ENCODE measurements around the gene VPS11. TPM values are rescaled to one million over a fixed set of nuclear protein-coding genes. Genes with fewer than 3 reads are reported as not detected.

The VPS11 gene
- total and polyA plus RNA-seq, 2 experiments from 2014 or later = 11.5 to 13.4 TPM

DNA sequence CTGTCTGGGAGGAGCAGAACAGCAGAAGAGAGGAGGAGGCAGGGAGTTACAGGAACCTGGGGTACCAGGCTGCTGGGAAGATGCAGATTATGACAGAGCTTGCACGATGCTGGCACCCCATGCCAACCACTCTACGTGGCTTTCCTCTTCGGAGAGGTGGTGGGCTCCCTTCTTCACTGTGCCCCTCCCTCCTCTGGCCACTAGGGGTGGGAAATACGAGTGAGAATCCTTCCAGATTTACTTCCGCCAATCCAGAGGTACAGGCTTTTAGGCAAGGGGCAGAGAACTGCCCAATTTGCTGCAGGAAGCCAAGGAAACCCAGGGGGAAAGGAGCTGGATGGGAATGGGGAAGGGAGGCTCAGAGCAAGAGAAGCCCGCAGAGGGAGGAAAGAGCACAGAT, 22.9 kb upstream of the VPS11 start:
- Histone ChIP-seq H4K20me1 (replicated peaks; ENCODE audit: insufficient read depth) (peaks cover under 1% of the 10 kb centered on the region; the same call in 1 of the 2 replicates), H3F3A (replicated peaks; ENCODE audit: low read depth) (peaks cover 6% of the 10 kb centered on the region; the same call in 1 of the 2 replicates), H3K4me3 (no peak overlapping the region), H3K4me2 (no peak overlapping the region; the same call in 1 of the 2 replicates), H3K27ac (ENCODE audit: low read depth) (peak overlapping the region; percentile 75), H3K79me2 (replicated peaks; ENCODE audit: insufficient read depth) (no peaks in the 10 kb centered on the region), H3K4me1 (ENCODE audit: insufficient read depth) (peaks cover 21% of the 10 kb centered on the region), H2AFZ (no peak overlapping the region), H3K36me3 (ENCODE audit: insufficient read depth) (peaks cover 18% of the 10 kb centered on the region), H3K9me2 (ENCODE audit: insufficient read depth) (no peaks in the 10 kb centered on the region), H3K27me3 (ENCODE audit: insufficient read depth) (no peaks in the 10 kb centered on the region)
- ATAC-seq (peak; percentile 81), DNase-seq (ENCODE audit: low spot score) (peak; percentile 68)
- Mint-ChIP-seq H3K9me3 (no peaks in the 10 kb centered on the region), H3K4me3 (peak overlapping the region; percentile 11; the same call in 1 of the 3 replicates), H3K36me3 (ENCODE audit: low read depth) (peaks cover 54% of the 10 kb centered on the region), H3K4me1 (peaks cover 18% of the 10 kb centered on the region; the same call in 2 of the 3 replicates), H3K27ac (no peak overlapping the region), H3K27me3 (ENCODE audit: insufficient read depth, low read depth, poor library complexity) (peaks cover 5% of the 10 kb centered on the region)
- no peak for TF ChIP-seq NANOG (IDR thresholded peaks at IDR 0.05; ENCODE audit: borderline replicate concordance)
- TF ChIP-seq, protein P1, sequence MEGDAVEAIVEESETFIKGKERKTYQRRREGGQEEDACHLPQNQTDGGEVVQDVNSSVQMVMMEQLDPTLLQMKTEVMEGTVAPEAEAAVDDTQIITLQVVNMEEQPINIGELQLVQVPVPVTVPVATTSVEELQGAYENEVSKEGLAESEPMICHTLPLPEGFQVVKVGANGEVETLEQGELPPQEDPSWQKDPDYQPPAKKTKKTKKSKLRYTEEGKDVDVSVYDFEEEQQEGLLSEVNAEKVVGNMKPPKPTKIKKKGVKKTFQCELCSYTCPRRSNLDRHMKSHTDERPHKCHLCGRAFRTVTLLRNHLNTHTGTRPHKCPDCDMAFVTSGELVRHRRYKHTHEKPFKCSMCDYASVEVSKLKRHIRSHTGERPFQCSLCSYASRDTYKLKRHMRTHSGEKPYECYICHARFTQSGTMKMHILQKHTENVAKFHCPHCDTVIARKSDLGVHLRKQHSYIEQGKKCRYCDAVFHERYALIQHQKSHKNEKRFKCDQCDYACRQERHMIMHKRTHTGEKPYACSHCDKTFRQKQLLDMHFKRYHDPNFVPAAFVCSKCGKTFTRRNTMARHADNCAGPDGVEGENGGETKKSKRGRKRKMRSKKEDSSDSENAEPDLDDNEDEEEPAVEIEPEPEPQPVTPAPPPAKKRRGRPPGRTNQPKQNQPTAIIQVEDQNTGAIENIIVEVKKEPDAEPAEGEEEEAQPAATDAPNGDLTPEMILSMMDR (conservative IDR thresholded peaks at IDR 0.05; ENCODE audit: low read depth in 2 of 2) = peak; percentile 42 to 50
- no peak for TF ChIP-seq STAT1 (IDR thresholded peaks at IDR 0.05; ENCODE audit: unreplicated experiment)
- TF ChIP-seq ZNF114 (CRISPR knock-in tag; IDR thresholded peaks at IDR 0.05) = no peak
- no peak for TF ChIP-seq JUNB (IDR thresholded peaks at IDR 0.05; ENCODE audit: unreplicated experiment)
- TF ChIP-seq CREB1 (CRISPR knock-in tag; IDR thresholded peaks at IDR 0.05; ENCODE audit: low read depth) = no peak
- TF ChIP-seq POLR2AphosphoS5 (IDR thresholded peaks at IDR 0.05; ENCODE audit: low read depth) = no peak
- TF ChIP-seq EZH2phosphoT487 (IDR thresholded peaks at IDR 0.05; ENCODE audit: unreplicated experiment) = no peak
- no peak for TF ChIP-seq ZNF331 (CRISPR knock-in tag; IDR thresholded peaks at IDR 0.05; ENCODE audit: low read depth)

DNA sequence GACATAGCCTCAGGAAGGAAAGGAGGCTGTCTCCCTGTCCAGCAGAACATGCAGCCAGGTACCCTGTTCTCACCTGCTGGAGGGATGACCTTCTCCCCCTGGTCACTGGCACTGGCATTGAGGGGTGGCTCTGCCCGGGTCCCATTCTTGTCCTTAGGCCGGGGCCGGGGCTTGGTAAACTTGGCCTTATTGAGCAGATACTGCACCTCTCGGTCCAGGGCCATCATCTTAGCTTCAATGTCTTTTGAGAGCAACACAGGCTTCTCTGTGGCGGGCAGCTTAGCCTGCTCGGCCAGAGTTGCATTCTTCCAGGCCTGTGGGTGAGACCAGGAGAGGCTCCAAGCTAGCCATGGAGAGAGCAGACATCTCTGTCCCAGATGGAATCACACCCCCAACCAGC, 21.1 kb upstream of the VPS11 start:
- no peak overlapping the region for H3K4me3 Mint-ChIP-seq
- peaks cover 13% of the 10 kb centered on the region for H3K4me1 ChIP-seq (ENCODE audit: insufficient read depth)
- H3K9me2 ChIP-seq (ENCODE audit: insufficient read depth) = no peaks in the 10 kb centered on the region
- H3K36me3 ChIP-seq (ENCODE audit: insufficient read depth) = peaks cover 29% of the 10 kb centered on the region
- no peak overlapping the region for H3K27ac Mint-ChIP-seq
- H3K79me2 ChIP-seq (replicated peaks; ENCODE audit: insufficient read depth) = no peaks in the 10 kb centered on the region
- no peak overlapping the region for H2AFZ ChIP-seq
- peaks cover 6% of the 10 kb centered on the region; the same call in 1 of the 2 replicates for H3F3A ChIP-seq (replicated peaks; ENCODE audit: low read depth)
- H4K20me1 ChIP-seq (replicated peaks; ENCODE audit: insufficient read depth) = peaks cover 6% of the 10 kb centered on the region
- peaks cover 10% of the 10 kb centered on the region for H3K27me3 Mint-ChIP-seq (ENCODE audit: insufficient read depth, low read depth, poor library complexity)
- no peaks in the 10 kb centered on the region for H3K9me3 Mint-ChIP-seq
- no peak overlapping the region for H3K27ac ChIP-seq (ENCODE audit: low read depth)
- no peak for TF ChIP-seq JUNB (IDR thresholded peaks at IDR 0.05; ENCODE audit: unreplicated experiment)
- TF ChIP-seq ZNF331 (CRISPR knock-in tag; IDR thresholded peaks at IDR 0.05; ENCODE audit: low read depth) = no peak
- TF ChIP-seq STAT1 (IDR thresholded peaks at IDR 0.05; ENCODE audit: unreplicated experiment) = no peak
- TF ChIP-seq NANOG (IDR thresholded peaks at IDR 0.05; ENCODE audit: borderline replicate concordance) = no peak
- DNase-seq (ENCODE audit: low spot score) = no peak
- H3K27me3 ChIP-seq (ENCODE audit: insufficient read depth) = no peaks in the 10 kb centered on the region
- H3K4me3 ChIP-seq = no peak overlapping the region
- H3K36me3 Mint-ChIP-seq (ENCODE audit: low read depth) = peaks cover 72% of the 10 kb centered on the region
- no peak overlapping the region for H3K4me2 ChIP-seq
- peaks cover 15% of the 10 kb centered on the region; the same call in 2 of the 3 replicates for H3K4me1 Mint-ChIP-seq
- ATAC-seq = no peak

Measured in GM23338 (cell line).